ENCODE data around the gene GREB1.

Gene GREB1

DNA sequence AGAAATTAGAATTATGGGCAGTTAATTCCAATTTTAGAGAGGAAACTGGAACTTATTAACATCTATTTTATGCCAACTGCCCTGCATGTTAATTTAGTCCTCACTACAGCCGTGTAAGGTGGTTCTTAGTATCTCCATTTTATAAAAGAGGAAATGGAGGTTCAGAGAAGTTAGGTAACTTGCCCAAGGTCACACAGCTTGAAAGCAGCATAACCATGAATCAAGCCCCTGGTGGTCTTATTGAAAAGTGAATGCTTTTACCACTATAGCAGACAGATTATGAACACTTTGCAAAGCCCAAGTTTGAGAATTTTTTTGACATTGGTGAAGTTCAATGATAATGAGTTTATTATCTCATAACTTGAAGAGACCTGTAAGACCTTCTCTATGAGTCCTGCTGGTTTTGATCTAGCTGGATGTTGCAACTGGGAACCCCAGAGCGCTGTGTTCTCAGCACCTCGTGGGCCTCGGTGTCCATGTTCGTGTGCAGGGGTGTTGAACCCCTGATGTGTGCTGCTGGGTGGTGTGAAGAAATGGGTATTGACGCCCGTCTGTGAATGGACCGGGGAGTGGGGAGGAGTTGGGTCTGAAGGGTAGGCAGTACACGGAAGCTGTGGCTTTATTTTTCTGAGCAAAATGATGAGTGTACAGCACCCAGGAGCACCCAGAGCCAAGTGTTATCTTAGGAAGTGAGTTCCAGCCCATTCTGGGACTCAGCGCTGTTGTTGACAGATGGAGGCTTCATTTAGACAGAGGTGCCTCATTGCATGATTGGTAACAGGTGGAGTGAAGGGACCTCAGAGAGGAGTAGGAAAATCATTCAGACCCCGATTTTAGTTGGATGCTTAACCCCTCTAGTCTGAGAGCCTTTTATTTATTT, 9.7 kb downstream of the GREB1 start:
- H3K4me3 ChIP-seq (ENCODE audit: low read length): no peak overlapping the region
- TF ChIP-seq, protein P1, sequence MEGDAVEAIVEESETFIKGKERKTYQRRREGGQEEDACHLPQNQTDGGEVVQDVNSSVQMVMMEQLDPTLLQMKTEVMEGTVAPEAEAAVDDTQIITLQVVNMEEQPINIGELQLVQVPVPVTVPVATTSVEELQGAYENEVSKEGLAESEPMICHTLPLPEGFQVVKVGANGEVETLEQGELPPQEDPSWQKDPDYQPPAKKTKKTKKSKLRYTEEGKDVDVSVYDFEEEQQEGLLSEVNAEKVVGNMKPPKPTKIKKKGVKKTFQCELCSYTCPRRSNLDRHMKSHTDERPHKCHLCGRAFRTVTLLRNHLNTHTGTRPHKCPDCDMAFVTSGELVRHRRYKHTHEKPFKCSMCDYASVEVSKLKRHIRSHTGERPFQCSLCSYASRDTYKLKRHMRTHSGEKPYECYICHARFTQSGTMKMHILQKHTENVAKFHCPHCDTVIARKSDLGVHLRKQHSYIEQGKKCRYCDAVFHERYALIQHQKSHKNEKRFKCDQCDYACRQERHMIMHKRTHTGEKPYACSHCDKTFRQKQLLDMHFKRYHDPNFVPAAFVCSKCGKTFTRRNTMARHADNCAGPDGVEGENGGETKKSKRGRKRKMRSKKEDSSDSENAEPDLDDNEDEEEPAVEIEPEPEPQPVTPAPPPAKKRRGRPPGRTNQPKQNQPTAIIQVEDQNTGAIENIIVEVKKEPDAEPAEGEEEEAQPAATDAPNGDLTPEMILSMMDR (conservative IDR thresholded peaks at IDR 0.05; ENCODE audit: low read depth, low read length): no peak
- no peak for DNase-seq (ENCODE audit: low read depth)

DNA sequence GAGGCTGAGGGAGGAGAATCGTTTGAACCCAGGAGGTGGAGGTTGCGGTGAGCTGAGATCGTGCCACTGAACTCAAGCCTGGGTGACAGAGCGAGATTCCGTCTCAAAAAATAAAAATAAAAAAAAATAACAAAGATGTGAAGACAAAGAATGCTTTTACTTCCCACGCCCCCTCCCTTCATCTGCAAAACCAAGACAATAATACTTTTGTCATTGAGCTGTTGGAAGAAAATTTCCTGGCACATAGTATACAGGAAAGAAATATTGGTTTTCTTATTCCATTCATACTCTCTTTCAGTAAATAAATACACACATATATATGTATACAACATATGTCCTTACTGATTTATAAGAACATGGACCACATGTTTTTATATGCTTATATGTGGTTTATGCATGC, 12.2 kb downstream of the GREB1 start:
- TF ChIP-seq, protein P1 (conservative IDR thresholded peaks at IDR 0.05; ENCODE audit: low read depth, low read length): no peak
- no peak for DNase-seq (ENCODE audit: low read depth)
- H3K4me3 ChIP-seq (ENCODE audit: low read length): no peak overlapping the region

DNA sequence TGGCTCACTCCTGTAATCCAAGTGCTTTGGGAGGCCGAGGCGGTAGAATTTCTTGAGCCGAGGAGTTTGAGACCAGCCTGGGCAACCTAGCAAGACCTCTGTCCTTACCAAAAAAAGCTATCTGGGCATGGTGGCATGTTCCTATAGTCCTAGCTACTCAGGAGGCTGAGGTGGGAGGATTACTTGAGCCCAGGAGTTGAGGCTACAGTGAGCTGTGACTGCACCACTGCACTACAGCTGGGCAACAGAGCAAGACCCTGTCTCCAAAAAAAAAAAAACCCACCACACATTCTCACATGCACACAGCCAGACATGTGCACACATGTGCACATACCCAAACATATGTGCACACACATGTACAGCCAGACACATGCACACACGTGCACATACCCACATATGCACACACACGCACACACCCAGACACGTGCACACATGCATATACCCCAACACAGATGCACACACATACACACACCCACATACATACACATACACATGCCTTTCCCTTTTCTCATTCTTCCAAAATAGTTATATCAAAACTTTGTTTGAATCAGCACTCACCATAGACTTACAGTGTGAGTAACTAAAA, 14.2 kb downstream of the GREB1 start:
- DNase-seq (ENCODE audit: low read depth): no peak
- TF ChIP-seq, protein P1 (conservative IDR thresholded peaks at IDR 0.05; ENCODE audit: low read depth, low read length): no peak
- no peak overlapping the region for H3K4me3 ChIP-seq (ENCODE audit: low read length)

DNA sequence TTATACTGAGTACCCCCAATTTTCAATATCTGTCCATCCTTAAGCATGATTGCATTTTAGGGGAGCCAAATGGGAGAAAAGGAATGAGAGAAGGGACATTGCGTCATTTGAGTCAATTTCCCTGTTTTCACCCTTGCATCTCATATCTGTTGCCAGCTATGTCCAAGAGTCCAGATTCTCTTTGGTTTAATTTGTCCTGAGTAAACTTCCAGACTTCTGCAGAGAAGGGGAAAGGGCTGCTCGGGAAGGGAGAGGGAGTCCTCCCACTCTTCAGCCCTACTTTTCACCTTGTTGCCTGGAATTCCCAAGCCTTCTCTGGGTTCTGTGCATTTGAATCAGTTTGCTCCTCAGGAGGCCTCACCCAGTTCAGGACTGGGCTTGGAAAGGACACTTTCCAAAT, 16.5 kb downstream of the GREB1 start:
- no peak for DNase-seq (ENCODE audit: low read depth)
- no peak overlapping the region for H3K4me3 ChIP-seq (ENCODE audit: low read length)
- TF ChIP-seq, protein P1 (conservative IDR thresholded peaks at IDR 0.05; ENCODE audit: low read depth, low read length): no peak

DNA sequence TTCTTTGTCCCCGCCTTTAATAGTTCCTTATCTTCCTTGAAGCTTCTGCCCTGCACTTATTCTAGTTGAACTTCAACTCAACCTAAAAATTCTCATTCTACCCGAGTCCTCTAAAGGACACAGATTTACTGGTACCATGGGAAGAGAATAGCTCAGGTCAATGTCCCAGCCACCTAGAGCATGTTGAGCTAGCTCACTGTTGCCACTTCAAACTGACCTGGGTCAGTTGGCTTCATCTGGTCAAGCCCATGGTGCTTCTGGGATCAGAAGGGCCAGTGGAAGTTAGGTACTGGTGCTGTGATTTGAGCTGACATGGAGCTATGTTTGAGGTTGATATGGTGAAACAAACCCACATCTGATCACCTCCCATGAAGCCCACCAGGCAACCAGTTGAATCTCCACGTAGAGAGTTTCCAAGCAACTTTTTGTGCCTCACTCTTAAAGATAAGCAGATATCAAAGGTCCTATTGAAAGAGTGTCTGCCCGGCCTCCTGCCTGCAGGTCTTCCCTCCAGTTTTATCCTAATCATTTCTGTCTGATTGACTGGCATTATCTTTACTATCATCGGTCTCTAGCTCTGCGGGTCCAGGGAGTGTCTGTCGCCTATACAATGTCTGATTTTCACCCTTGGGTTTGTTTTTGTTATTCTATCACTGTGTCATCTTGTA, 17.2 kb downstream of the GREB1 start:
- TF ChIP-seq, protein P1 (conservative IDR thresholded peaks at IDR 0.05; ENCODE audit: low read depth, low read length): no peak
- no peak for DNase-seq (ENCODE audit: low read depth)
- H3K4me3 ChIP-seq (ENCODE audit: low read length): no peak overlapping the region

DNA sequence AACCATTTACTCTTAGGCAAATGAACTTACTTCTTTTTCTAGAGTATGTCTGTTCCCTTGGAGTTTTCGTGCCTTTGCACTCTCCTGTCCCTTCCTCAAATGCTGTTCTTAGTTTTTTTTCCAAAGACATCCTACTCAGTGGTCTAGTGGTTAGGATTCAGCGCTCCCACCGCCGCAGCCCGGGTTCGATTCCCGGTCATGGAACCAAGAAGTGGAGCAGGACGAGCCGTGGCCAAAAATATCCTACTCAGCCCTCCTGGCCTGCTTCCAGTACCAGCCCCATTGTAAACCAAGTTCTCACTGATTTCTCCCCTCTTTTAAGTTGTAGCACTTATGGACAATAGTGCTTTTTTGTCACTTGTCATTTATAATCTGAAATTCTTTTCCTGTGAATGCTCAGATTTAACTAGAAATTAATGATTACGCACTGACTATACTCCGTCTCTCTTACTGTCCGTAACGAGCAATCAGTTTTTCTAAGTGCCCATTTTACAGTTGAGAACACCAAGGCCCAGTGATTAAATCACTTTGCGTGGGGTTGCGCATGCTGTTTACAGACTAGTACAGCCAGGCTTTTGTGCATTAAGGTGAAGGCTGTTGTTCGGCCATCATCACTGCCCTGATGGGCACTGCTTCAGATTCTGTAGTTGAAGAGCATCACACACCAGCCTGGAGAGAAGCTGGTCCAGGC, 17.9 kb downstream of the GREB1 start:
- TF ChIP-seq, protein P1 (conservative IDR thresholded peaks at IDR 0.05; ENCODE audit: low read depth, low read length): no peak

More for the DNA sequence above, 17.9 kb downstream of the GREB1 start:
- no peak overlapping the region for H3K4me3 ChIP-seq (ENCODE audit: low read length)
- no peak for DNase-seq (ENCODE audit: low read depth)

Measured in retinal pigment epithelial cell (primary cell).